Loucy (cell line): ENCODE data around the gene SASH1.

Experiments used
- EZH2phosphoT487 ChIP-seq: fragments of 200-600 bp; IDR thresholded peaks from 2 replicates; pipeline ENCODE4 v1.6.1; 2018; ENCODE audit warnings: antibody characterized with exemption, mild to moderate bottlenecking, moderate library complexity, borderline replicate concordance
- TF ChIP-seq, protein P1 (sequence below): fragments of 200-600 bp; sonication (generic); conservative IDR thresholded peaks from 2 replicates; pipeline ENCODE4 v1.5.1; 2014; ENCODE audit warnings: mild to moderate bottlenecking, antibody characterized with exemption, low read length

DNA sequence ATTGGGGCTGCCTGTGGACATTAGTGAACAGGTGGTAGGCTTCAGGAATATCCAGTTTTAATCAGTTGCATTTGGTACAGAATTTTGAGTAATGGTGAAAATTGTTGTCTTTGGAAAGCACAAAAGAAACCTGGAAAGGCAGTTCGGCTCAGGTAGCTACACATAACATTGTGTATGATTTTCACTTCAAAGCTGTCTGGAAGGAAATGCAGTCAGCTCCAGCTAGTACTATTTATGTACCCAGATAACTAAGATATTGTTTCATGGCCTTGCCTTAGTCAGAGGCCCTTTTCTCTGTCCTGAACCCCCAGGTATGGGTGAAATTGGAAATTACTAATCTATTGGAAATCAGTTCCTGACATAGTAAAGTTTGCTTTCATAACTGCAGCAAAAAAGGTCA lies 208.6 kb downstream of the SASH1 start:
- TF ChIP-seq, protein P1, sequence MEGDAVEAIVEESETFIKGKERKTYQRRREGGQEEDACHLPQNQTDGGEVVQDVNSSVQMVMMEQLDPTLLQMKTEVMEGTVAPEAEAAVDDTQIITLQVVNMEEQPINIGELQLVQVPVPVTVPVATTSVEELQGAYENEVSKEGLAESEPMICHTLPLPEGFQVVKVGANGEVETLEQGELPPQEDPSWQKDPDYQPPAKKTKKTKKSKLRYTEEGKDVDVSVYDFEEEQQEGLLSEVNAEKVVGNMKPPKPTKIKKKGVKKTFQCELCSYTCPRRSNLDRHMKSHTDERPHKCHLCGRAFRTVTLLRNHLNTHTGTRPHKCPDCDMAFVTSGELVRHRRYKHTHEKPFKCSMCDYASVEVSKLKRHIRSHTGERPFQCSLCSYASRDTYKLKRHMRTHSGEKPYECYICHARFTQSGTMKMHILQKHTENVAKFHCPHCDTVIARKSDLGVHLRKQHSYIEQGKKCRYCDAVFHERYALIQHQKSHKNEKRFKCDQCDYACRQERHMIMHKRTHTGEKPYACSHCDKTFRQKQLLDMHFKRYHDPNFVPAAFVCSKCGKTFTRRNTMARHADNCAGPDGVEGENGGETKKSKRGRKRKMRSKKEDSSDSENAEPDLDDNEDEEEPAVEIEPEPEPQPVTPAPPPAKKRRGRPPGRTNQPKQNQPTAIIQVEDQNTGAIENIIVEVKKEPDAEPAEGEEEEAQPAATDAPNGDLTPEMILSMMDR, result no peak
- no peak for TF ChIP-seq EZH2phosphoT487
